HG03095 (cell line): ENCODE results near the gene AADACL4.

Experiments used
- ATAC-seq: cut with Tn5 transposase; IDR thresholded peaks from one replicate; pipeline ENCODE4 v1.9.1; 2021; ENCODE audit warnings: moderate library complexity; ENCODE audit not compliant: unreplicated experiment

AADACL4 gene

DNA sequence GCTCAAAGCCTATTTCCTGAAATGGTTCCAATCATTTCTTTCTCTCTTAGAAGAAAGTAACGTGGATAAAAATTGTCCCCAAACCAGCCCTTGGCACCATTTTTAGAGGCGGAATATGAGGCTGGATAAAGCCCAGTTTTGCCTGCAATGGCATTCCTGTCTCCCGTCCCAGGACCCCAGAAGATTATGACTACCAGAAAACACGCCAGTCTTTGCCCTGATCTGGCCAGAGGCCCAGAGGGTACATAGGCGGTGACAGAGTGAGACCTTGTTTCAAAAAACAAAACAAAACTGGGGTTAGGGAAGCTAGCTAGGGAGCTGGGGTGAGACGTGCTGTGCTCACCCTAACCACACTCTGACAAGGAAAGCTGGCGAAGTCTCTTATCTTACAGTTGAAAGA, at the start of gene AADACL4:
AADACL4 (plus strand) TSS at position 301 of the 400 bp plus-strand sequence. CDS start 462 bp downstream, outside the sequence.
- ATAC-seq = no peak

DNA sequence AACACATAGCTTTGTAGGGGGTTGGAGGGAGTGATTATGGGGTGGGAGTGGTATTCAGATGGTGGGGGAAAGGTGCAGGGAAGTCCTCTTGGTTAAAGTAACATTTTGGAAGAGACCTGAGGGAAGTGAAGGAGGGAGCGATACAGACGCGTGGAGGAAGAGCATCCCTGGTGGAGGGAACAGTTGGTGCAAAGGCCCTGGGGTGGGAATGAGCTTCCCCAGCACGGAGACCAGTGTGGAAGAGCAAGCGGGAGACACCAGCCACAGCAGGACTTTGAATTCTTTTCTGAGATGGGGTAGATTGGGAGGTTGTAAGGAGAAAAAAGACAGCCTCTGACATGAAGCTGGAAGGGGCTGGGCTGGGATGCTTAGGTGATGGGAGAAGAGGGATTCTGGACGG, 49.4 kb upstream of the AADACL4 start:
- no peak for ATAC-seq

DNA sequence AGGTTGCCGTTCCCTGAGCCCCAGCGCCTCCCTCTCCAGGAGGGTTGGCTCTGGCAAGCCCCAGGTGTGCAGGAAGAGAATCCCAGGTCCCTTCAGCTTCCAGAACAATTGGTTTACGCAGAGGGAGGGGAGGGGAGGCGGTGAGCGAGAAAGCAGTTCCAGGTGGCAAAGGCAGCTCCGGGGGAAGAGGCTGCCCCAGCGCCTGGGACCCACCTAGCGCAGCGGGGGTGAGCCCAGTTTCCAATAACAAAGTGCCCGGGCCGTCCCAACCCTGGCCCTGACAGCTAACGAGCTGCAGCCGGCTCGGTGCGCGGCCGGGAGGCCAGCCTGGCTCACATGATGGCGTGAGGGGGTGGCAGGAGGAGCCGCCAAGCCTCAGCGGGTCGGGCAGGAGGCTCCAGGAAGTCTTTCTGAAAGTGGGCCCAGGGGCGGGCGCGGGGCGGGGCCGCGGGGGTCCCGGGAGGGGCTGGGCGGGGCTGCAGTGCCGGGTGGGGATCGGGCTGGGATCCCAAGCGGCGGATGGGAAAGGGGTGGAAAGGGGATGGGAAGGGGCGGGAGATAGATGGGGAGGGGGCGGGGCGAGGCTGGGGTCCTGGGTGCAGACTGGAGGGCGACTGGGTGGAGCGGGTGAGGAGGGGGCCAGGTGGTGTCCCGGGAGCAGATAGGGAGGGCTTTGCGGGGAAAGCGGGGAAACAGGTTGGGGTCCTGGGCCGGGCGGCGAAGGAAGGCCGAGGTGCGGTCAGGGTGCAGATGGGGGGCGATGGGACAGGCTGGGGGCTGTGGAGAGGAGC, 48.7 kb upstream of the AADACL4 start:
- ATAC-seq = no peak

DNA sequence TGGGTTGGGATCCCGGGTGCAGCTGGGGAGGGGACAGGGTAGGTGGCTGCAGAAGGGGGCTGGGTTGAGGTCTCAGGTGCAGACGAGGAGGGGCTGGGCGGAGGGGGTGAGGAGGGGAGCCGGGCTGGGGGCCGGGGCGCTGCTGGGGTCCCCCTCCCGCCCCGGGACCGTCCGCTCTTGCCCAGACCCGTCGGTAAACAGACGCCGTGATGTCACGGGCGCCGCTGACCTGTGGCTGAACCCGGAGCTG, 48.2 kb upstream of the AADACL4 start:
- ATAC-seq = no peak

DNA sequence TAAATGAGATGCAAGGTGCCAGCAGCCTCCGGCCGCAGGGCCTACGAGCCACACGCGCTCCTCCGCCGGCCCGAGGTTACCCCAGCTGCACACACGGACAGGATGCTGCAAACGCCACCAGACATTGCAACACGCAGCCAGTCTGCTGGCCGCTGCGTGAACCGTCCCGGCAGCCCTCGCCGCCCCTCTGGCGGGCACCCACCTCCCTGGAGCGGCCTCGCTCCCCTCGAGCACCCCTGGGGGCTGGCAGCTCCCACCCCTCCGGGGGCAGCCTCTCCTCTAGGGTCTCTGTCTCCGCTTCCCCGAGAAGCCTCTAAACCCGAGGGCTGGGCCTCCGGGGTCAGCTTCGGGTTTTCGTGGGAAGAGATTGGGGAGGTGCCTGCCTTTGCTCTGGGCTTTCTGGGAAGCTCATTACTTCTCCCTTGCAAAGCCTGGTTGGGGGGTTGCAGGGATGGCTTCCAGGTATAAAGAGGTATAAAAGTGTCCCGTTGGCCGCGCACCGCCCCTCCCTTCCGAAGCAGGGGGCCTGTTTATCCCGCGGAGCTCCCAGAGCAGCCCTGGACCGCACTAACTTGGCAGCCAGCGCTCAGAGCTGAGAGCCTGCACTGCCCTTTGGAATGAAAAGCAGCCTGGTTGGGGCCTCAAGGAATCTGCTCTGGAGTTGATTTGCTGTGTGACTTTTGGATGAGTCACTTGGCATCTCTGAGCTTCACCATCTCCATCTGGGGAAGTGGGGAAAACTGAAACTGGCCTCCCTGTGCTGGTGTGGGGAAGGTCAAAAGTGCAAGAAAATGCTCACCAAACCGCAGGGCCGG, 47.7 kb upstream of the AADACL4 start:
- ATAC-seq = no peak

DNA sequence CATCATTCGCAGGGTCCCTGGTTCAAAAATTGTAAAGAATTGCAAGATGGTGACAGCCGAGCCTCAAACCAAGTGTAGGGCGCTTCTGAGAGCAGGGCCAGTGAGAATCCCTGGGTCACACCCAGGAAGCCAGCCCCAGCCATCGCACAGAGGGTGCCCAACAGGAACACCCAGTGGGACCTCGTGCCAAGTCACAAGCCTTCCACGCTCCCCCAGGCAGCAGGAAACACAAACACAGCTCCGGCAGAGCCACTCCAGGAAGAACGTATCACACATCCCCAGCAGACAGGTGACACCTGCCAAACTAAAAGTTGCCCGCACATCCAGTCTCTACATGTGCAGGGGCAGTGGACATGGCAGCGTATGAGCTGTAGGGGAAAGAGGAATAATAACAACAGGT, 46.1 kb upstream of the AADACL4 start:
- no peak for ATAC-seq

DNA sequence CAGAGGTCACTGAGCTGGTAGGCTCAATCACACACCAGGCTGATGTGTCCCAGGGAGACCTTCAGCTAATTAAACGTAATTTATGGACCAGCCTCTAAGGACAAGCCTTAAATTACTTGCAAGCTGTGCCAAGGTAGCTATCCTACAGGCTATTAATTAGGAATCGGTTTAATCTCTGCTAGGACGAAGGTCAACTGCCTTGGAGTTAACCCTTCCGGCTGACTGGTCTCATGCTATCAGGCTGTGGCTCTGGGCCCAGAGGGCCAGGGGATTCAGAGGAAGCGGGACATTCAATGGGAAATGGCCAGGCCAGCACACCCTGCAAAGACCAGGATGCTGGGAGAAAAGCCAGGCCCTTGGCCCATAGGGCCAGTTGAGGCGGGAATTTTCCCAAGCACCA, 44.9 kb upstream of the AADACL4 start:
- no peak for ATAC-seq

DNA sequence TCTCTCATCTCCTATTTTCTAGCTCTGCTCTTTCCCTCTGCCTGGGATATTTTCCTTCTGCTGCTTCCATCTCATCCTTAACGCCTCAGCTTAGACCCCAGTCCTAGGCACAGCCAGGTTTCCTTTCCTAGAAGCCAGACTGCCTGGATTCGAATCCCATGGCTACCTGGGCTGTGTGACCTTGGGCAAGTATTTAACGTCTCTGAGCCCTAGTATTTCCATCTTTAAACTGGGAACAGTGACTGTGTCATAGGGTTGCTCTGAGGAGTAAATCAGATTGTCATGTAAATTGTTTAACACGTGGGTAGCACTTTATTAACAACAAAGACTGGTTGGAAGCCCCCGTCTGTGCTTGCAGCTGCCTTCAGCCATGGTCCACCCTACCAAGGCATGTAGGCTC, 44.2 kb upstream of the AADACL4 start:
- no peak for ATAC-seq

DNA sequence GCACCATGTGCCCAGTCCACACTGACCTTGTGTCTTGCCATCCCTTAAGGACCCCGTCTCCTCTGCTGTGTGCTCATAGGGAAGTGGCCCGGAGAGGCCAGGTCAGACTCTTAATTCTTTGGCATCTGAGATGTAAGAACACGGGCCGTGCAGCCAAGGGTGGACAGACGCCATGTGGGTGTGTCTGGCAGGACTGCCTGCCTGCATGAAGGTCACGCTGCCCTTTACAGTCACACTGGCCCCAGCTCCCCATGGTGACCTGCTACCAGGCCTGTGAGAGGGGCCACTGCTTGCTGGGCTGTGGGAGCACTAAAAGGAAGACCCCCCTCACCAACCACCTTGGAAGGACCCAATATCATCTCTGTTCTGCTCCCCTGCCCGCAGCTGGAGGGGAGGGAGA, 43.5 kb upstream of the AADACL4 start:
- no peak for ATAC-seq

DNA sequence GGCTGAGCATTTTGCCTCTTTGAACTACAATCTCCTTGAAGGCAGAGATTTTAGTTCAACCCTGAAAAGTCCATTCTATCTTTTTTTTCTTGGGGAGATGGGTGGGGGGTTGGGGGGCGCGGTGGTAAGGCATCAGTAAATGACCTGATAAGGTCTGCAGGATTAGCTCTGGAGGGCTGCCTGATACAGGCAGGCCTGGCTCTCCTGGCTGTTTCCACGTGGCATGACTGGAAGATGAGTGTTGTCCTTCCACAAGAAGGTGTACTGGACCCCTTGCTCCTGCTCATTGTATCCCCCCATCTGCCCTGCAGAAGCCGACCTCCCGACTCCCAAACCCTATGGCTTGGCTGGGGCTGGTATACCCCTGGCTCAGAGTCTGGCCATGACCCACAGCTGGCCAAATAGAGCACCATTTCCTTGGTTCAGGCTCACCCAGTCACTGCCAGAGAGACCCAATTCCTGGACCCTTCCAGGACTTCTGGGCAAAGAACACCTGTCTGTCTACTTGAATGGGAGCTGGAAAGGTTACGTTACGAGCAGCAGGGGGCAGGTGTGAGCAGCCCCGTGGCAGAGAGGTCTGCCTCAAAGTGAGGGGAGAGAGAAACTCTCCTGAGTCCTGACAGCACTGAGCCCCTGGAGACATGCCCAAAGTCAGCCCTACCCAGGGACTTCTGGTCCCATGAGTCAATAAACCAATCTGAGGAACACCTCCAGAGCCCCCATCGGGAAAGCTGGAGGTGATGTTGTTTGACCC, 42.8 kb upstream of the AADACL4 start:
- no peak for ATAC-seq

DNA sequence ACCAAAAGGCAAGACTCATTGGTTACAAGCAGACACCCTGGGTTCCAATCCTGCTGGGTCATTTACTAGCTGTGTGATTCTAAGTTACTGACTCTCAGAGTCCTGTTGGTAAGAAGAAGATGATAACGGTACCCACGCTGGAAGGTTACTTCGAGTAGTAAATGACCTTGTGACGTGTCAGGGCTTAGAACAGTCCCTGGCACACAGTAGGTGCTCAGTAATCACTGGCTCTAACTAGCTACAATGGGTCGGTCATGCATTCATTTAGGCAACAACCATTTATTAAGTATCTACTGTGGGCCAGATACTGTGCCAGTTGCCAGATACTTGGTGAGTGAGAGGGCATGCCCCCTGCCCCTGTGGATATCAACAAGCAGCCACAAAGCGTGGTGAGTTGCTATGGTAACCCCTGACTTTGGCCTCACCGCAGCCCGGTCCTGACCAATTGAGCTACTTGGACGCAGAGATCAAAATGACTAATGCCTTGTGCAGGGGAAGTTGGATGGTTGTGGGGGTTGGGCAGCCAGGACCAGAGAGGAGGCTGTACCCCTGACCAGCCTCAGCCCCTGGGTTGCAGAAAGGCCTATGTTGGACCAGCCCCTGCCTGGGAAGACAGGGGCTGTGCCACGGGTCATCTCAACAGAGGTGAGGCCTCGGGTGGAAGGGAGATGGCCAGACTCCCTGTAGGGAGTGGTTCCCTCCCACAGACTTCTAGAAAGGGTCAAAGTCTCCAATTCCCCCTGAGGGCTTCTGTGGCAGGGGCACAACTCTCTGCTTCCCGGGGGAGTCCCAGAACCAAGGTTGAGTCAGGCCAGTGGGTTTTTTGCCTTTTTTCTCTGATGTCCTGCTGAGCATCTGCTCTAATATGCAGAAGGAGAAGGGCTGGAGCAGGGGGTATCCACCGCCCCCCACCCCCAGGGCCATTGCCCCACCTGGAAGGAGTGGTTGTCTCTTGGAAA, 41.9 kb upstream of the AADACL4 start:
- no peak for ATAC-seq

DNA sequence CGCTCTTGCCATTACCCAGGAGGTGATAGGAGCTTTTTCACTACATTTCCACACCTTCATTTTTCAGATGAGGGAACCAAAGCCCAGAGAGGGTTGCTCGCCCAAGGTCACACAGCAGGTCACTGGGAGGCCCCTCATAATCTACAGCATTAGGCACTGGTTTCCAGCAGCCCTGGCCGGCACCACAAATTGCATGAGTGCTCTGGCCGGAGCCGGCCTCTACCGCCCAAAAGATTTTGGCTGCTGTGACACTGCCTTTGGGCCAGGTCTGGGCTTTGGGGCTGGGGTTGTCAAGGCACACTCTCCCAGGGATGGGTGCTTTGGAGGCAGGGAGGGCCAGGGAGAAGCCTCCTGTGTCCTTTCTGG, 41.2 kb upstream of the AADACL4 start:
- ATAC-seq = no peak

DNA sequence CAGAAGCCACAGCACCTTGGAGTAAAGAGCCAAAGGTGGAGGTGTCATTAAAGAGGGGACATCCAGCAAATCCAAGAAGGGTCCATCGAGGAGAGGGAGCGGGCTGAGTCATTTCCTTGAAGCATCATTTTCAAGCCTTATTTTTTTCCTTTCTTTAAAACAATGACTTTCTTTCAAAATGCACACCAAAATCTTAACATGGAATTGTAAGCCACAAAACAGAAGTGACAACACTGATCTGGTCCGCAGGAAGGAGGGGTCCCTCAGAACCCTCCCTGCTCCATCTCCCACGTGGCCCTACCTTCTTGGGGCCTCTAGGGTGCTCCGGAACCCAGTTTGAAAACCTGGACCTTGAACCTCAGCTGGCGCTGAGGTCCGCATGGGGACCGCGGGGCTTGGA, 40.7 kb upstream of the AADACL4 start:
- no peak for ATAC-seq

DNA sequence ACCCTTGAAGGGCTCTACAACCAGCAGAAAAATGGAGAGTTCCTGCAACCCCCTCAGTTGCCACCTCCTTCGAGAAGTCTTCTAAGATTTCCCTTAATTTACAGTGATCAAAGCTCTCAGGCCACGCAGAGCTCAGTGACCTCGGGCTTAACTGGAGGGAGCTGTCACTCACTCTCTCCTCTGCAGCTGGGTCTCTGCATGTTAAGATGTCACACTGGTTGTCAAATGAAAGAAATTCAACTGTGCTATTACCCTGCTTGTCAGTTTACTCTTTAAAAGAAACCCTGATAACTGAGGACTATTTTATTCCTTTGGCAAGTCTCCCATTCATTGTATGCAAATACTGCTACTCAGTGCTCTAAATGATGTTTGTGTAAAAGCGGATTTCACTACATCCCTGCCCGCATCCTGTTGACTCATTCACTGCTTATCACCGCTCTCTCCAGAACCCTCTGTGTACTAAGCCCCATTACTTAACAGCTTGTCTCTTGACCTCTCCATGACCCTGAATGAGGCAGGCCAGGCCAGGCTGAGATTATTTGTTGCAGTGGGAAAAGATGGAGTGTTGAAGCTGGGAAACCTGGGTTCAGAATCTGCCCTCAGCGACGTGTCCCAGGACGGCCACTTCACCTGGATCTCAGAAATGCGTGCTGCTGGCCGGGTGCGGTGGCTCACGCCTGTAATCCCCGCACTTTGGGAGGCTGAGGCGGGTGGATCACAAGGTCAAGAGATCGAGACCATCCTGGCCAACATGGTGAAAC, 39.6 kb upstream of the AADACL4 start:
- ATAC-seq = no peak

DNA sequence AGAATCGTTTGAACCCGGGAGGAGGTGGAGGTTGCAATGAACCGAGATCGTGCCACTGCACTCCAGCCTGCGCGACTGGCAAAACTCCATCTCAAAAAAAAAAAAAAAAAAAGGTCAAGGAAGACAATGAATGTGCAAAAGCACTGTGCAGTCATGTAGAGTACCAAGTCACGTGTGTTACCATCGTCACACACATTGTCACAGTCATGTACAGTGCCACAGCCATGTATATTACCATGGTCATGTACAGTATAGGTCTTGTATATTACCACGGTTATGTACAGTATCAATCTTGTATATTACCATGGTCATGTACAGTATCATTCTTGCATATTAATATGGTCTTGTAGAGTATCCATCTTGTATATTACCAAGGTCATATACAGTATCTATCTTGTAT, 38.9 kb upstream of the AADACL4 start:
- ATAC-seq = no peak

DNA sequence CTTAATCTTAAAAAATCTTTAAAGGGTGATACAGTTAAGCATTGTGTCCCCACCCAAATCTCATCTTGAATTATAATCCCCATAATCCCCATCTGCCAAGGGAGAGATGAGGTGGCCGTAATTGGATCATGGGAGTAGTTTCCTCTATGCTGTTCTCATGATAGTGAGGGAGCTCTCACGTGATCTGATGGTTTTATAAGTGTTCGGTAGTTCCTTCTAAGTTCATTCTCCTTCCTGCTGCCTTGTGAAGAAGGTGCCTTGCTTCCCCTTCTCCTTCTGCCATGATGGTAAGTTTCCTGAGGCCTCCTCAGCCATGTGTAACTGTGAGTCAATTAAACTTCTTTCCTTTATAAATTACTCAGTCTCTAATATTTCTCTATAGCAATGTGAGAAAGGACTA, 36.6 kb upstream of the AADACL4 start:
- no peak for ATAC-seq

DNA sequence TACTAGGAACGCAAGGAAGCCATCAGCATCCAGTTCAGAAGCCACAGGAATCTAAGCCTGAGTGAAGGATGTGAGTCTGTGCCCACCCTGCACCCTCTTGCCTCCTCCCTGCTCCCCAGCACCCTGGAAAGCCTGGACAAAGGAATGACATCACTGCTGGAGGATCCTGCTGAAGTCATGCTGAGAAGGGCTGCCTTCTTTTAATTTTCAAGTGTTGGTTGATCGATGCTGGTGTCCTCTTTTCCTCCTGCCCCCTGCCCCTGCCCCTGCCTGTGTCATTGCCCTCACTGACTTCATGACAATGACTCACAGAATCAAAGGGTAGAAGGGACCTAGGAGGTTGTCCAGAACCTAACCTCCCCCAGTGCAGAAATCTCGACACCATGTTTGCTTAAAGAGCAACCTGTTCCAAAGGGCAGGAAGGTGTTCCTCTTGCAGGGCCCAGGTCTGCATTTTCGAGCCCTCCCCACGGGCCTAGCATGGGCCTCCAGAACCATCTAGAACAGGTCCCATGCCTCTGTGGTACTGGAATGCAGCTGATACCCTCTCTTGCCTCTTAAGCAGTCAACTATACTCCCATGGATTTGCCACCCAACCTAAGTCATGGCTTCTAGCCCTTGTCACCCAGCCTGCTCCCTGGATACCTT, 35.5 kb upstream of the AADACL4 start:
- no peak for ATAC-seq

DNA sequence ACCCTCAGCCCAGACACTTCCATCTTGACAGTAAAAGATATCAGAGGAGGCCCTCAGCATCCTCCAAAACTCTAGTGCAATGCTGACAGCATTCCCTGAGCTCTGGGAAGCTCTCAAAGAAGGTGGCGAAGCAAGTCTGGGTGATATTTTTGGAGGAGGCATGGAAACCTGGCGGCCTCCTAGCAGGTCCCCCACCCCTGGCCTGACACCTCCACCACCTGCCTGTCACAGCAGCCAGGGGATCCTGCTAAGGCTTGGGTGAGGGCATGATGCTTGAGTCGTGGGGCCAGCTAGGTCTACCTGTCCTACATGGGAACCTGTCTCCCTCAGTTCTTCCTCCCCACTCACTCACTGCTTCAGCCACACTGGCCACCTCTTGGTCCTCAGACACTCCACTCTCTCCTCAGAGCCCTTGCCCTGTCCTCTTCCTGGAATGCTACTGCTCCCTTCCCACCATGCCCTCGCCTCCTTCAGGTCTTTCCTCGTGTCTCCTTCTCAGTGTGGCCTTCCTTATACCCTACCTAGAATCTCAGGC, 34.3 kb upstream of the AADACL4 start:
- ATAC-seq = no peak

DNA sequence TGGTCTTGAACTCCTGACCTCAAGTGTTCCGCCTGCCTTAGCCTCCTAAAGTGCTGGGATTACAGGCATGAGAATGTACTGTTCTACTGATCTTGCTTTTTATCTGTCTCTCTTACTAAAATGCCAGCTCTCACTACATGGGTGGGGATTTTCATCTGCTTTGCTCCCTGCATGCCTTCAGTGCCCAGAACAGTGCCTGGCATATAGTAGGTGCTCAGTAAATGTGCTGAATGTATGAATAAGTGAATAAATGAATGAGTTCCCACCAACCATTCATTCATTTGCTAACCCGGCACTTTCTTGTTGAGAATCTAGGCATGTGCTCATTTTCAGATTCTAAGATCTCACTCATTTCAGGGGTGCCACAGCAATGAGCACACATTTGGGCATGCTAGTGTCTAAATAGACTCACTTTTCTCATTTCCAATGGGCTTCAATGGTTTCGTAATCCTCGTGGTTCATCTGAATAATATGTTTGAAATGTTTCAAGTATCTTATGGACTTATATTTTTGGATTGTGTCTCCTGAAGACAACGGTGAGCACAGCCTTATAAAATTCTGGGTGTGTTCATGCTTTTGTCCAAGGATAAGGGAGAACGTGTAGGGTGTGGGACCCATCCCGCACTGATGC, 33.5 kb upstream of the AADACL4 start:
- ATAC-seq = no peak
